ENCODE data around the gene SORBS2.

DNA sequence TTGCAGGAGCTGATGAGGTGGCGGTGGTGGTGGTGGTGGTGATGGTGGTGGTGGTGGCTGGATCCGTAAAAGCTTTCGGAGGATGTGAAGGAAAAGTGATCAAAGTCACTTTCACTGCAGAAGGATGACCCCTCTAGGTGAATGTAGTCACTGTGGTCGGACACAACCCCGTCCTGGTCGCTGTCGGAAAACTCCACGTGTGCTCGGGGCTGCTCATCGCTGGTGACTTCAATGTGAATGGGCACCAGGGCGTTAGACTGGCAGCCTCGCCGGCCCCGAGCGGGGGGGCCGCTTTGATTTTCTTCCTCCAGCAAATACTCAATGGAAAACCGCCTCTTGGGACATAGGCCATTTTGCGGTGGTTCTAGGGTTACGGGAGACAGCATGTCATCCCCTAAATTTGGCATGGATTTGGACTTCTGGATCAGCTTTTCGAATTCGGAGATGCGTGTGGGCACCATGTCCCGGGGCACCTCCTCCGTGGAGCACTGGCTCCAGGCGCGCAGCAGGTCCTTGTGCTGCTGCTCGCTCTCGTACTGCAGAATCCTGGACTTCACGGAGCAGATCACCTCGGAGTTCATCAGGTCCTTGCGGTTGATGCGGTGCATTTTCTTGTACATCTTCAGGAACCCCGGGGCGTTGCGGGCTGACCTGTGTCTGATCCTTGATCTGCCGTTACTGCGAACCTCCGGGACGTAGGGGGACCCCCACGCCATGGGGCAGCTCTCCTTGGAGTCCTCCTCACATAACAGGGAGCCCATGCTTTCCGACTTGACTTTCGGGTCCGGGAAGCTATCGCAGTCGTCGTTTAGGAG lies 188.3 kb downstream of the SORBS2 start:
- TF ChIP-seq, protein P1, sequence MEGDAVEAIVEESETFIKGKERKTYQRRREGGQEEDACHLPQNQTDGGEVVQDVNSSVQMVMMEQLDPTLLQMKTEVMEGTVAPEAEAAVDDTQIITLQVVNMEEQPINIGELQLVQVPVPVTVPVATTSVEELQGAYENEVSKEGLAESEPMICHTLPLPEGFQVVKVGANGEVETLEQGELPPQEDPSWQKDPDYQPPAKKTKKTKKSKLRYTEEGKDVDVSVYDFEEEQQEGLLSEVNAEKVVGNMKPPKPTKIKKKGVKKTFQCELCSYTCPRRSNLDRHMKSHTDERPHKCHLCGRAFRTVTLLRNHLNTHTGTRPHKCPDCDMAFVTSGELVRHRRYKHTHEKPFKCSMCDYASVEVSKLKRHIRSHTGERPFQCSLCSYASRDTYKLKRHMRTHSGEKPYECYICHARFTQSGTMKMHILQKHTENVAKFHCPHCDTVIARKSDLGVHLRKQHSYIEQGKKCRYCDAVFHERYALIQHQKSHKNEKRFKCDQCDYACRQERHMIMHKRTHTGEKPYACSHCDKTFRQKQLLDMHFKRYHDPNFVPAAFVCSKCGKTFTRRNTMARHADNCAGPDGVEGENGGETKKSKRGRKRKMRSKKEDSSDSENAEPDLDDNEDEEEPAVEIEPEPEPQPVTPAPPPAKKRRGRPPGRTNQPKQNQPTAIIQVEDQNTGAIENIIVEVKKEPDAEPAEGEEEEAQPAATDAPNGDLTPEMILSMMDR (conservative IDR thresholded peaks at IDR 0.05; ENCODE audit: low read depth, low read length): no peak
- TF ChIP-seq POLR2A (IDR thresholded peaks at IDR 0.05; ENCODE audit: low read depth, low read length) (no peak), RFX5 (IDR thresholded peaks at IDR 0.05; ENCODE audit: low read depth, low read length) (no peak), MAFK (IDR thresholded peaks at IDR 0.05; ENCODE audit: low read depth, low read length) (no peak), MXI1 (IDR thresholded peaks at IDR 0.05; ENCODE audit: borderline replicate concordance, low read depth, low read length) (no peak), BHLHE40 (IDR thresholded peaks at IDR 0.05; ENCODE audit: low read depth, low read length) (no peak), RAD21 (IDR thresholded peaks at IDR 0.05; ENCODE audit: low read length) (no peak)
- TF ChIP-seq, protein P2, sequence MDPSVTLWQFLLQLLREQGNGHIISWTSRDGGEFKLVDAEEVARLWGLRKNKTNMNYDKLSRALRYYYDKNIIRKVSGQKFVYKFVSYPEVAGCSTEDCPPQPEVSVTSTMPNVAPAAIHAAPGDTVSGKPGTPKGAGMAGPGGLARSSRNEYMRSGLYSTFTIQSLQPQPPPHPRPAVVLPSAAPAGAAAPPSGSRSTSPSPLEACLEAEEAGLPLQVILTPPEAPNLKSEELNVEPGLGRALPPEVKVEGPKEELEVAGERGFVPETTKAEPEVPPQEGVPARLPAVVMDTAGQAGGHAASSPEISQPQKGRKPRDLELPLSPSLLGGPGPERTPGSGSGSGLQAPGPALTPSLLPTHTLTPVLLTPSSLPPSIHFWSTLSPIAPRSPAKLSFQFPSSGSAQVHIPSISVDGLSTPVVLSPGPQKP (IDR thresholded peaks at IDR 0.05; ENCODE audit: borderline replicate concordance, low read depth, low read length): no peak

Measured in IMR-90 (cell line).